Mammary epithelial cell (primary cell): ENCODE data around the gene TMEM120B.

Source experiments
- CTCF ChIP-seq, 2 donors: IDR thresholded peaks in 1 of 2; conservative IDR thresholded peaks in 1 of 2; 2 replicates each; pipeline ENCODE4 v1.5.1; 2011 to 2012; ENCODE audit warnings: inconsistent platforms in 2 of 2, low read length in 2 of 2, mild to moderate bottlenecking in 2 of 2, control low read depth in 1 of 2, low read depth in 1 of 2; ENCODE audit not compliant: insufficient read depth in 1 of 2; ENCODE audit errors: extremely low read depth in 1 of 2
- EZH2 ChIP-seq: IDR thresholded peaks from 2 replicates; pipeline ENCODE4 v1.6.1; 2012; ENCODE audit warnings: low read length, inconsistent platforms, borderline replicate concordance

GRCh38 chr12:121778567-121779421, 66.2 kb downstream of the TMEM120B start:
- no peak for TF ChIP-seq EZH2
- no peak for TF ChIP-seq CTCF (conservative IDR thresholded peaks at IDR 0.05 in 1 of 2, IDR thresholded peaks at IDR 0.05 in 1 of 2; ENCODE audit: extremely low read depth in 1 of 2, insufficient read depth in 1 of 2, low read depth in 1 of 2, low read length in 2 of 2)
